HEK293T (cell line): Measurements from ENCODE around the gene BLOC1S5.

Experiments used
- BHLHE40 ChIP-seq: fragments of 450-650 bp; IDR thresholded peaks from 2 replicates; pipeline ENCODE4 v1.6.1; 2016; ENCODE audit warnings: mild to moderate bottlenecking, moderate library complexity, borderline replicate concordance
- CTBP1 ChIP-seq: fragments of 450-650 bp; IDR thresholded peaks from 2 replicates; pipeline ENCODE4 v1.6.1; 2016; ENCODE audit warnings: borderline replicate concordance
- FOXA1 ChIP-seq: fragments of 450-650 bp; IDR thresholded peaks from 2 replicates; pipeline ENCODE4 v1.6.1; 2016; ENCODE audit warnings: mild to moderate bottlenecking
- PKNOX1 ChIP-seq: fragments of 450-650 bp; IDR thresholded peaks from 2 replicates; pipeline ENCODE4 v1.6.1; 2016

GRCh38 chr6:8065519-8065911, 1.3 kb upstream of the BLOC1S5 start:
- TF ChIP-seq PKNOX1 = no peak
- no peak for TF ChIP-seq FOXA1
- TF ChIP-seq BHLHE40 = no peak
- TF ChIP-seq CTBP1 = no peak
